Esophagus muscularis mucosa (tissue), 3 donors: ENCODE results near the gene TNFRSF11A.

Source experiments
- POLR2A ChIP-seq: fragments of 450-650 bp; IDR thresholded peaks from one replicate; pipeline ENCODE4 v1.6.1; 2017; ENCODE audit warnings: antibody characterized with exemption, moderate library complexity, mild to moderate bottlenecking, low read depth
- TF ChIP-seq, protein P1 (sequence below), 3 experiments: fragments of 200-600 bp in 2 of 3; fragments of 450-650 bp in 1 of 3; sonication (generic) in 2 of 3; IDR thresholded peaks; one replicate each; pipeline ENCODE4 v1.5.1; 2017 to 2019; ENCODE audit warnings: antibody characterized with exemption in 3 of 3, mild to moderate bottlenecking in 2 of 3, moderate library complexity in 1 of 3

DNA sequence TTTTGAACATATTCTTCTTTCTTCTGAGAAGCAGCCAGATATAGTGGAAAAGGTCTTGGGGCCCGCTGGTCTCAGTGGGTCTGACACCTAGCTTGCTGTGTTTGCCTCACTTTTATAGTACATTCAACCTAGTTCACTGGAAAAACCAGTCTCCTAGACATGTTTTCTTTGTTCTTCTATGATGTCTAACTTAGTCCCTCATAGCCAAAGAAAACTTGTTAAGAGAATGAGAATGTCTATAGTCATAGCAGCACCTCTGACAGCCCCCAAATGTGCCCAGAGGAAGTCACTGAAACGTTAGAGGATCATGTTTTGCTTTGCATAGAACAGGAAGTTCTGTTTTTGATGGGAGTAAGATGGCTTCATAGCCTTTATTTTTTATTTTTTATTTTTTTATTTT, 40.3 kb downstream of the TNFRSF11A start:
- TF ChIP-seq, protein P1, sequence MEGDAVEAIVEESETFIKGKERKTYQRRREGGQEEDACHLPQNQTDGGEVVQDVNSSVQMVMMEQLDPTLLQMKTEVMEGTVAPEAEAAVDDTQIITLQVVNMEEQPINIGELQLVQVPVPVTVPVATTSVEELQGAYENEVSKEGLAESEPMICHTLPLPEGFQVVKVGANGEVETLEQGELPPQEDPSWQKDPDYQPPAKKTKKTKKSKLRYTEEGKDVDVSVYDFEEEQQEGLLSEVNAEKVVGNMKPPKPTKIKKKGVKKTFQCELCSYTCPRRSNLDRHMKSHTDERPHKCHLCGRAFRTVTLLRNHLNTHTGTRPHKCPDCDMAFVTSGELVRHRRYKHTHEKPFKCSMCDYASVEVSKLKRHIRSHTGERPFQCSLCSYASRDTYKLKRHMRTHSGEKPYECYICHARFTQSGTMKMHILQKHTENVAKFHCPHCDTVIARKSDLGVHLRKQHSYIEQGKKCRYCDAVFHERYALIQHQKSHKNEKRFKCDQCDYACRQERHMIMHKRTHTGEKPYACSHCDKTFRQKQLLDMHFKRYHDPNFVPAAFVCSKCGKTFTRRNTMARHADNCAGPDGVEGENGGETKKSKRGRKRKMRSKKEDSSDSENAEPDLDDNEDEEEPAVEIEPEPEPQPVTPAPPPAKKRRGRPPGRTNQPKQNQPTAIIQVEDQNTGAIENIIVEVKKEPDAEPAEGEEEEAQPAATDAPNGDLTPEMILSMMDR (IDR thresholded peaks at IDR 0.05): no peak
- TF ChIP-seq POLR2A: no peak
